Heart right ventricle (tissue), 16 donors: ENCODE results near the gene OTULINL. TPM values are rescaled to one million over a fixed set of nuclear protein-coding genes. Genes with fewer than 3 reads are reported as not detected.
A peak's percentile ranks its signal among the peaks of the same experiment; 100 is the strongest.

Experiments used
- ATAC-seq, 8 donors: fragments of 200-7000 bp; cut with Tn5 transposase; one replicate each; pipeline ENCODE4 v1.9.1; 2020; ENCODE audit warnings: mild to moderate bottlenecking in 8 of 8, moderate library complexity in 8 of 8, moderate number of reproducible peaks in 1 of 8
- DNase-seq, 2 donors: peaks; one replicate each; pipeline ENCODE4 v3.0.0-alpha.2; 2020
- H3K27ac ChIP-seq, 10 donors: fragments of 200-600 bp; sonication (generic) in 2 of 10; one replicate each; pipeline versions ENCODE4 v1.5.0 to v1.8.0; 2020 to 2022; ENCODE audit warnings: mild to moderate bottlenecking in 3 of 10
- H3K27me3 ChIP-seq, 7 donors: fragments of 200-600 bp; one replicate each; pipeline ENCODE4 v1.8.0; 2021 to 2022; ENCODE audit warnings: mild to moderate bottlenecking in 2 of 7
- H3K36me3 ChIP-seq, 9 donors: fragments of 200-600 bp; sonication (generic) in 1 of 9; one replicate each; pipeline versions ENCODE4 v1.5.0 to v1.8.0; 2020 to 2022; ENCODE audit warnings: mild to moderate bottlenecking in 2 of 9
- H3K4me1 ChIP-seq, 9 donors: fragments of 200-600 bp; sonication (generic) in 1 of 9; one replicate each; pipeline versions ENCODE4 v1.5.0 to v1.8.0; 2020 to 2022; ENCODE audit warnings: mild to moderate bottlenecking in 4 of 9
- H3K4me3 ChIP-seq, 10 donors: fragments of 200-600 bp; sonication (generic) in 2 of 10; one replicate each; pipeline versions ENCODE4 v1.5.0 to v1.8.0; 2020 to 2022; ENCODE audit warnings: mild to moderate bottlenecking in 7 of 10, moderate library complexity in 2 of 10
- H3K9me3 ChIP-seq, 11 donors: fragments of 200-600 bp in 10 of 11; sonication (generic) in 2 of 11; one replicate each; pipeline versions ENCODE4 v1.5.0 to v1.8.0; 2013 to 2022; ENCODE audit warnings: mild to moderate bottlenecking in 2 of 11, control low read depth in 1 of 11, moderate library complexity in 1 of 11
- CTCF ChIP-seq, 9 donors: fragments of 200-600 bp; sonication (generic) in 2 of 9; IDR thresholded peaks; one replicate each; pipeline versions ENCODE4 v1.5.0 to v1.8.0; 2021 to 2022; ENCODE audit warnings: antibody characterized with exemption in 9 of 9, mild to moderate bottlenecking in 5 of 9, moderate library complexity in 1 of 9
- WGBS, 2 donors: extraction: QIAGEN DNeasy Blood & Tissue Kit; methylation state at CpG; one replicate each; pipeline ENCODE4 v1.1.7; 2013; ENCODE audit warnings: inconsistent platforms in 1 of 2; 5-methylcytosine and 5-hydroxymethylcytosine counted together
- intact Hi-C, 10 donors: fragments of 100-400 bp; cut with DNase I; formaldehyde crosslinking; loops; one replicate each; pipeline versions ENCODE4 v1.11.1 to v1.14.2; 2022
- polyA plus RNA-seq, 2 donors: library from polyadenylated mRNA; stranded (reverse); fragments of 200-250 nt; gene quantifications; one replicate each; pipeline ENCODE4 v1.2.3, GENCODE V29; 2013
- total RNA-seq, 10 donors: library from RNA; stranded (reverse); fragmentation: NEBNext Ultra II Directional in 3 of 10; extraction: Animal tissue kit (Norgen Biotek cat#: 25700) in 3 of 10; gene quantifications; one replicate each; pipeline versions ENCODE4 v1.2.1 to v1.2.4, GENCODE V29; 2021 to 2023
- donor health status: Arrhythmogenic right ventricular cardiomyopathy.
- donor health status: ischemic (EF 13 %, LVEDD 7.1; RV severe dilation, severe dysfunction).
- donor health status: healthy with polysubstance abuse.
- donor health status: DM: no; HTN: yes; CAD: no.
- donor health status: DM: no; HTN: no; CAD: no.
- donor health status: ischemic (EF 25% LVEDD 6.9; RV normal size, moderate dysfunction).
- donor health status: ischemic (EF 25% LVEDD 5.7; RV mildly dilated, moderate dysfunction).
- donor health status: healthy.
- donor health status: DM: yes; HTN: yes; CAD: no.
- donor health status: Ischemic cardiomyopathy.
- donor health status: ischemic (EF 35%, LVEDD 5.7; RV mildly dilated, moderate dysfunction).
- donor health status: nonischemic (EF 11% LVEDD 7.7; RV severe dilation, severe dysfunction).
- donor health status: DM: yes; HTN: yes; CAD: no.
- donor health status: PGD.
- donor health status: ischemic (EF 29% LVEDD 5.4; RV normal size, mild dysfunction).
- donor health status: nonischemic (EF 23%, LVEDD 6.1; RV moderate dilation, normal function).

The OTULINL gene
- total and polyA plus RNA-seq, 12 donors: 0.29 to 9.5 (median 1.3) TPM

- Histone ChIP-seq H3K9me3 (peaks cover 0 to 11% (median 0%) of the 10 kb centered on the region in 11 donors), H3K4me1 (peaks cover 0 to 34% (median 0%) of the 10 kb centered on the region in 9 donors), H3K36me3 (no peaks in the 10 kb centered on the region), H3K27me3 (peaks cover 0 to 20% (median 0%) of the 10 kb centered on the region in 7 donors), H3K4me3 (no peak overlapping the region), H3K27ac (no peak overlapping the region)
- no peak for TF ChIP-seq CTCF (IDR thresholded peaks at IDR 0.05)
- no peak for DNase-seq
- WGBS, 2 donors: 82 to 83% methylated on average over 2 of the region's 2 CpGs
- ATAC-seq: no peak
- intact Hi-C loops: no loop called here
These were observed 25.6 kb upstream of the OTULINL start for GRCh38 chr5:14556015-14556414.

- peak in 1 of 2 donors; percentile 14 for DNase-seq
These were observed 24.3 kb upstream of the OTULINL start for GRCh38 chr5:14557203-14557770.

GRCh38 chr5:14557791-14558415 is 23.7 kb upstream of the OTULINL start:
- Histone ChIP-seq H3K4me1 (peaks cover 0 to 28% (median 0%) of the 10 kb centered on the region in 9 donors), H3K27ac (no peak overlapping the region), H3K36me3 (no peaks in the 10 kb centered on the region), H3K4me3 (no peak overlapping the region), H3K27me3 (peaks cover 0 to 19% (median 0%) of the 10 kb centered on the region in 7 donors), H3K9me3 (peaks cover 0 to 2% (median 0%) of the 10 kb centered on the region in 11 donors)
- TF ChIP-seq CTCF (IDR thresholded peaks at IDR 0.05): no peak
- DNase-seq: no peak
- WGBS, 2 donors: 57 to 58% methylated on average over 8 of the region's 8 CpGs
- intact Hi-C loops: no loop called here
- no peak for ATAC-seq

More at GRCh38 chr5:14557203-14557770, 24.3 kb upstream of the OTULINL start:
- no peaks in the 10 kb centered on the region for H3K36me3 ChIP-seq
- intact Hi-C loops: no loop called here
- TF ChIP-seq CTCF (IDR thresholded peaks at IDR 0.05): no peak
- no peak overlapping the region for H3K27ac ChIP-seq
- peaks cover 0 to 20% (median 0%) of the 10 kb centered on the region in 7 donors for H3K27me3 ChIP-seq
- peaks cover 0 to 8% (median 0%) of the 10 kb centered on the region in 11 donors for H3K9me3 ChIP-seq
- WGBS, 2 donors: 54 to 57% methylated on average over 8 of the region's 8 CpGs
- no peak overlapping the region for H3K4me3 ChIP-seq
- H3K4me1 ChIP-seq: peaks cover 0 to 28% (median 0%) of the 10 kb centered on the region in 9 donors
- no peak for ATAC-seq

- H3K27ac ChIP-seq: peak overlapping the region in 1 of 10 donors; percentile 1
- intact Hi-C loops: loop anchor here in 1 of 10 donors (1.0 kb wide), 1 partner anchor 29 kb away; no protein-coding TSS in a partner anchor
- no peaks in the 10 kb centered on the region for H3K36me3 ChIP-seq
- no peak for DNase-seq
- ATAC-seq: no peak
- WGBS, 2 donors: 59 to 62% methylated on average over 10 of the region's 10 CpGs
- H3K4me3 ChIP-seq: no peak overlapping the region
- TF ChIP-seq CTCF (IDR thresholded peaks at IDR 0.05): no peak
- peaks cover 0 to 28% (median 0%) of the 10 kb centered on the region in 9 donors for H3K4me1 ChIP-seq
- H3K9me3 ChIP-seq: no peaks in the 10 kb centered on the region
- H3K27me3 ChIP-seq: peaks cover 0 to 9% (median 0%) of the 10 kb centered on the region in 7 donors
These were observed 21.4 kb upstream of the OTULINL start for GRCh38 chr5:14560091-14560595.
